ENCODE measurements around the gene SNRPD1. TPM values are rescaled to one million over a fixed set of nuclear protein-coding genes. Genes with fewer than 3 reads are reported as not detected.
"Not testable (repeated sequence)": the region's sequence is repeated elsewhere in the genome, so short reads cannot be mapped to it uniquely, and the experiment has no call there.

The SNRPD1 gene
- total RNA-seq, 1 donor from 2014 or later: 33.3 TPM

DNA sequence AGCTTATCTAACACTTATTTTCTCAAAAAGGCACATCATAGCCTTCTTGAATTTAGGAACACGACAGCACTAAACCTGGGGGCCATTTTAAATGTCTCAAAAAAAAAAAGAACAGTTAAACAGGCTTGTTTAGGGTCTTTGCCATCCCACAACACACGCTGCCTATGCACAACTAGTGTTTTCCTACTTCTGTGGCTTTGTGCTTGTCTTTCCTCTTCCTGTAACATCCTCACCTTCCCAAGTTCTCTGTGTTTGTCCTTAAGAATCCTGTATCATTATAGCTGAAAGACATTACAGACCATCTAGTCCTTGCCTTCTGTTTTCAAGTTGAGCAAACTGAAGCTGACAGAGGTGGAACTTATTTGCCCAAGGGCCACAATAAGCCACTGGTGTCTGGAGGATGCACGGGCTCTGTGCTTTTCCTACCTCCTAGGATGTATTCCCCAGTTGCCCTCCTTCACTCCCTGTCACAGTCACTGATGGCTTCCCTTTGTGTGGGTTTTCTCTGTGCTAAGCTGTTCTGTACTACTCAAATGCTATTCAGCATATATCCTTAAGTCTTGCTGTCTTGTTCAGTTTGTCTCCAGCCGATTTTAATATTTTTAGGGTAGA, 22.6 kb downstream of the SNRPD1 start:
- DNase-seq (ENCODE audit: extremely low read depth, low read depth, low spot score): no peak

DNA sequence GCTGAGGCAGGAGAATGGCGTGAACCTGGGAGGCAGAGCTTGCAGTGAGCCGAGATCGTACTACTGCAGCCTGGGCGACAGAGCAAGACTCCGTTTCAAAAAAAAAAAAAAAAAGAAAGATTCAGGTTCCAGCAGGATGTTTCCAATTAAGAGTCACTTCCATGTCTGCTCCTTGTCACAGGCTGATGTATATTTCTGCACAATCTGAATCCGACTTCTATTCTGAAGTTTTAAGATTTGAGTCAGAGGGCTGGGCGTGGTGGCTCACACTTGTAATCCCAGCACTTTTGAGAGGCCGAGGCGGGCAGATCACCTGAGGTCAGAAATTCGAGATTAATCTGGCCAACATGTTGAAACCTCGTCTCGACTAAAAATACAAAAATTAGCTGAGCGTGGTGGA, 24.7 kb downstream of the SNRPD1 start:
- DNase-seq (ENCODE audit: extremely low read depth, low read depth, low spot score): no peak

GRCh38 chr18:21638822-21639221, 26.7 kb downstream of the SNRPD1 start:
- DNase-seq (ENCODE audit: extremely low read depth, low read depth, low spot score): no peak

DNA sequence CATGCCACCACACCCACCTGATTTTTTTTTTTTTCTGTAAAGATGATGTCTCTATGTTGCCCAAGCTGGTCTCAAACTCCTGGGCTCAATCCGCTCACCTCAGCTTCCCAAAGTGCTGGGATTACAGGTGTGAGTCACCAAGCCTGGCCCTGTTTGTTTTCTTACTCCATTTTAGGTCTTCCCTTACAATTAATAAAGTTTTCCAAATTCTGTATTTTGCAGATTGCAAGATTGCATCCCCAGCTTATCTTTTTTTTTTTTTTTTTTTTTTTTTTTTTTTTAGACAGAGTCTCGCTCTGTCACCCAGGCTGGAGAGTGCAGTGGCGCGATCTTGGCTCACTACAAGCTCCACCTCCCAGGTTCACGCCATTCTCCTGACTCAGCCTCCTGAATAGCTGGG, 28.3 kb downstream of the SNRPD1 start:
- DNase-seq (ENCODE audit: extremely low read depth, low read depth, low spot score): not testable (repeated sequence)

DNA sequence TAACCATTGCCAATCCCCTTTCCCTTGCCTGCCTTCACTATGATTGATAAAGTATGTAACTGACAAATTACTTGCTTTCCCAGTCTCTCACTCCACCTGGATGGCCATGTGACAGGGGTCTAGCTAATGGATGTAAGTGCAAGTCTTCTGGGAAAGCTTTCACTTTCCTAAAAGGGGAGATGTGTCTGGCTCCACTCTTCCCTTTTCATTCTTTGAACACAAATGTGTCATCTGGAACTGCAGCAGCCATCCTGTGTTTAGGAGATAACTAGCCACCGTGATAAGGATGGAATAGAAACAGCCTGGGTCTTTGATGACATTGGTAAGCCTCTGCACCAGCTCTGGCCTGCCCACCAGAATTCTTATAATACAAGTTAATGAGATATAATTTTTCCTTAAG, 38.2 kb downstream of the SNRPD1 start:
- DNase-seq (ENCODE audit: extremely low read depth, low read depth, low spot score): no peak

- no peak for DNase-seq (ENCODE audit: extremely low read depth, low read depth, low spot score)
These were observed 40.0 kb downstream of the SNRPD1 start for GRCh38 chr18:21652073-21652472.

- no peak for DNase-seq (ENCODE audit: extremely low read depth, low read depth, low spot score)
These were observed 41.2 kb downstream of the SNRPD1 start for GRCh38 chr18:21653361-21653760.

DNA sequence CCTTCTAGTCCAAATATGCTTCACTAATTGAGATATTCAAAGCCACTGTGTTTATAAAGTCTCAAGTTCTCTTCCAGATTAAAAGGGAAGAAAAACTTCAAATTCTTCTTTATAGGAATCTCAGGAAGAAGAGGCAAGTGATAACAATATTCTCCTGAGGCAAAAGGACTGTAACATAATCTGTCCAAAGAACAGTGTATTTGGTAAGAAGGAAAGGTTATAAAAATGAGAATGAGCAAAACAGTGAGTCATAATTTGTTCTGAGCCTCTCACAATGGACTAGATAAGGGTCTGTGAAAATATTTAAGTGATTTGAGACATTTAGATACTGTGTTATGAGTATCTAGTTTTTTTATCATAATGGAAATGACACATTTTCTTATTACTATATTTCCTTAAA, 44.3 kb downstream of the SNRPD1 start:
- DNase-seq (ENCODE audit: extremely low read depth, low read depth, low spot score): no peak

- DNase-seq (ENCODE audit: extremely low read depth, low read depth, low spot score): no peak
These were observed 48.0 kb downstream of the SNRPD1 start for GRCh38 chr18:21660078-21660477.

- no peak for DNase-seq (ENCODE audit: extremely low read depth, low read depth, low spot score)
These were observed 50.5 kb downstream of the SNRPD1 start for GRCh38 chr18:21662581-21662980.

- DNase-seq (ENCODE audit: extremely low read depth, low read depth, low spot score): no peak
These were observed 51.5 kb downstream of the SNRPD1 start for GRCh38 chr18:21663578-21663977.

DNA sequence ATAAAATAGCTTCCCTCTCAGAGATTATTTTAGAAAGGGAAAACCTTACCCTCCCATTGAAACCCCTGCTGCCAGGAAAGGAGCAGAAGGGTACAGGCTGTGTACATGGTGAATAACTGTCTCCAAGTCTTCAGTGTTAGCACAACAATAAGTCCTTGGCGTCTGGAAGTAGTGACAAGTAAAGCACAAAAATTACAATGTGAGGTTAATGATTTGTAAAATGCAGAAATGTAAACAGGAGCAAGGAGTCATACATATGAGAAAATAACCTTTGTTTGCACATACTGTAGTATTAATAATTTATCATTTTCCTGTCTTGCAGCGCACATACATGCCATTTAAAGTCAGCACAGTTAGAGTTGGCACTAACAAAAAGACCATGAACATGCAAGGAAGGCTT, 52.0 kb downstream of the SNRPD1 start:
- no peak for DNase-seq (ENCODE audit: extremely low read depth, low read depth, low spot score)

DNA sequence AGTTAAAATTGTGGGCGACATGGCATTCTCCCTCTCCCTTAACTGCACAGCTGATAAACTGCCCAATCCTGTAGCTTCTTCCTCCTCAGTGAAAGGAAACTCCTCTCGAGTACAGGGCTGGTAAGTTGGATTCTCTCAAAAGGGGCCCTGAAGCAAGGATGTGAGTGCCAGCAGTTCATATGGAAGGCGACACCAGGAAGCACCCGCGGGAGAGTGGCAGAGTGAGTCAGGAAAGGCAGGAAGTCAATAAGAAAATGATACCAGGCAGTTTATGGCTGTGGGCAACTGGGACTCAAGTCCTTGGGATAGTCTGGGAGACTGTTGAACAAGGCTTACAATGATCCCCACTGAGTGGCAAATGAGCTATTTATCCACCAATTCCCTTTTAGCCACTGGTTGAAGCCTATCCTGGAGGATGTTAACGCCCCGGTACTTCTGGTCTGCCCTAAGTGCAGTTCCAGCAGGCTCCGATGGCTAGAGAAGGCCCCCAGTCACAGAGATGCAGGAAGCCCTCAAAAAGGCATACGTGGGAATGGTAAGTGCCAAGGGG, 57.7 kb downstream of the SNRPD1 start:
- DNase-seq (ENCODE audit: extremely low read depth, low read depth, low spot score): no peak

DNA sequence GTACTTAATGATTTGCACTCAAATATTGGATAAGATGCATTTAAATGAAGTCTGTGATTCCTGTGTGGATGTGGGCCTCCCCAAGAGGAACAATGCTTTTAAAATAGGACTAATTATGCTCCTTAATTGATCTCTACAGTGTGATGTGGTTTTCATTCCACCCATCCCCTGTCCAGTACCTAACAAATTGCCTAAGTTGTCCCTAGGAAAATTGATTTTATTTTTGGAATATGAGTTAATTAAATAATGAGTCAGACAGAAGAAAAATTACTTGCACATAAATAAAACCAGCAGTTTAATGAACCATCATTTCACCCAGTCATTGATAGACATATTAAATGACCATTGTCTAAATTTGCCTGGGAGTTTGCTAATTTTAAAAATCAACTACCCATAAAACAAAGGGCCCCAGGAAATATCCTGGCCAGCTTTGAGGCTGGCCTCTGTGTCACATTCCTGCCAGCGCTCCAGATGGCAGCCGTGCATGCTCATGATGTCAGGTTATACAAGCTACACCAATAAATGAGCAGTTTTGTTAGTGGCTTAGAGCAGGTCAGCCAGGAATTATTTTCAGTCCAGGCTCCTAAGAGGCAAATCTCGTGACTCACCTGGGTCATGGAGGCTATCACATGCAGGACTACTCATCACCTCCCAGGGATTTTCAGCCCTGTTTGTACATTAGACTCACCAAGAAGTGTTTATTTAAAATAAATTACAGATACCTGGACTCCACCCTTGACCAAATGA, 60.6 kb downstream of the SNRPD1 start:
- DNase-seq (ENCODE audit: extremely low read depth, low read depth, low spot score): no peak

GRCh38 chr18:21675354-21675753, 63.2 kb downstream of the SNRPD1 start:
- DNase-seq (ENCODE audit: extremely low read depth, low read depth, low spot score): not testable (repeated sequence)

DNA sequence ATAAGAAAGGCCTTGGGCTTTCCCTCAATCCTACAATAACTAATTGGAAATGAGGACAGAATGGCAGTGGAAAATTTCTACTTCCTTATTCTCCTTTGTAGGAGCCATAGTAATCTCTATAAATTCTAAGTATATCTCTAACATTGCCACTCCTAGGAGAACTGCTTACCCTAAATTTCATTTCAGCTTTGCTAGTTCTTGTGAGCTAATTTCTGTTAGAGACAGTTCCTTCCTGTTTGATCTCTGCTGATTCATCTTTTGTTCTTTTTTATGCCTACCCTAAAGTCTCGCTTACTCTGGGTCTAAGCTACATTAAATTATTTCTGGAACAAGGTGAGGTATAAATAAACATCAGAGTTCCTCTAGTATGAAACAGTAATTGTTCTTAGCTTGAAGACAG, 66.7 kb downstream of the SNRPD1 start:
- no peak for DNase-seq (ENCODE audit: extremely low read depth, low read depth, low spot score)

GRCh38 chr18:21680161-21680560, 68.0 kb downstream of the SNRPD1 start:
- DNase-seq (ENCODE audit: extremely low read depth, low read depth, low spot score): no peak

GRCh38 chr18:21682371-21683051, 70.4 kb downstream of the SNRPD1 start:
- DNase-seq (ENCODE audit: extremely low read depth, low read depth, low spot score): no peak

All from glomerular endothelial cell (primary cell).